GM12878 (cell line): ENCODE measurements around the gene MAPT.

Experiments used
- ASH2L ChIP-seq: fragments of 300-600, 200-600 bp; sonication (generic); IDR thresholded peaks from 2 replicates; pipeline ENCODE4 v1.6.1; 2017; ENCODE audit warnings: low read depth, mild to moderate bottlenecking, borderline replicate concordance
- CTCF ChIP-seq, 3 experiments: IDR thresholded peaks in 2 of 3; conservative IDR thresholded peaks in 1 of 3; 2 replicates each; pipeline ENCODE4 v1.5.1; 2011; ENCODE audit warnings: low read depth in 3 of 3, low read length in 3 of 3, mild to moderate bottlenecking in 3 of 3, control low read depth in 2 of 3, moderate library complexity in 2 of 3, inconsistent platforms in 1 of 3, mixed read lengths in 1 of 3; ENCODE audit not compliant: control insufficient read depth in 2 of 3, insufficient read depth in 1 of 3; ENCODE audit errors: extremely low read depth in 1 of 3
- EZH2 ChIP-seq: IDR thresholded peaks from 2 replicates; pipeline ENCODE4 v1.6.1; 2012; ENCODE audit warnings: low read depth, mild to moderate bottlenecking, control low read depth, inconsistent platforms, low read length, borderline replicate concordance; ENCODE audit not compliant: control insufficient read depth
- TAF1 ChIP-seq: IDR thresholded peaks from 2 replicates; pipeline ENCODE4 v1.6.1; 2011; ENCODE audit warnings: mild to moderate bottlenecking, low read depth, low read length, borderline replicate concordance
- ZBTB11 ChIP-seq: fragments of 450-650 bp; formaldehyde crosslinking; IDR thresholded peaks from 2 replicates; pipeline ENCODE4 v1.5.0; 2022; ENCODE audit warnings: mild to moderate bottlenecking, missing genetic modification characterization
- ZNF274 ChIP-seq: IDR thresholded peaks from one replicate; pipeline ENCODE4 v1.8.0; 2011; ENCODE audit not compliant: insufficient read length, insufficient read depth
- ZNF384 ChIP-seq: IDR thresholded peaks from 2 replicates; pipeline ENCODE4 v1.6.1; 2012; ENCODE audit warnings: low read depth, mild to moderate bottlenecking, low read length, improper control_type of control experiment, borderline replicate concordance

DNA sequence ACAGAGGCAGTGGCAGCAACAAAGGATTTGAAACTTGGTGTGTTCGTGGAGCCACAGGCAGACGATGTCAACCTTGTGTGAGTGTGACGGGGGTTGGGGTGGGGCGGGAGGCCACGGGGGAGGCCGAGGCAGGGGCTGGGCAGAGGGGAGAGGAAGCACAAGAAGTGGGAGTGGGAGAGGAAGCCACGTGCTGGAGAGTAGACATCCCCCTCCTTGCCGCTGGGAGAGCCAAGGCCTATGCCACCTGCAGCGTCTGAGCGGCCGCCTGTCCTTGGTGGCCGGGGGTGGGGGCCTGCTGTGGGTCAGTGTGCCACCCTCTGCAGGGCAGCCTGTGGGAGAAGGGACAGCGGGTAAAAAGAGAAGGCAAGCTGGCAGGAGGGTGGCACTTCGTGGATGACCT lies 130.2 kb downstream of the MAPT start:
- no peak for TF ChIP-seq EZH2
- no peak for TF ChIP-seq ZNF274
- TF ChIP-seq CTCF (IDR thresholded peaks at IDR 0.05 in 2 of 3, conservative IDR thresholded peaks at IDR 0.05 in 1 of 3; ENCODE audit: control insufficient read depth in 2 of 3, extremely low read depth in 1 of 3, insufficient read depth in 1 of 3, low read depth in 3 of 3, low read length in 3 of 3), result no peak
- no peak for TF ChIP-seq ZBTB11 (CRISPR knock-in tag)
- no peak for TF ChIP-seq ZNF384
- TF ChIP-seq ASH2L, result no peak
- no peak for TF ChIP-seq TAF1
